Measurements from ENCODE around the gene RAB7B.

- TF ChIP-seq CTCF (IDR thresholded peaks at IDR 0.05): no peak
- no peak for TF ChIP-seq POLR2AphosphoS5 (IDR thresholded peaks at IDR 0.05)
Measured at GRCh38 chr1:205970486-205970885, 32.7 kb downstream of the RAB7B start.
